ENCODE data around the gene STMN3.
"Not testable (repeated sequence)": the region's sequence is repeated elsewhere in the genome, so short reads cannot be mapped to it uniquely, and the experiment has no call there.

STMN3 gene

GRCh38 chr20:63678667-63679465 is 25.6 kb upstream of the STMN3 start:
- H3K27ac ChIP-seq: no peak overlapping the region
- TF ChIP-seq ZFX (IDR thresholded peaks at IDR 0.05) (no peak), CTCF (conservative IDR thresholded peaks at IDR 0.05) (no peak)

GRCh38 chr20:63678071-63678470 is 24.8 kb upstream of the STMN3 start:
- no peak overlapping the region for H3K27ac ChIP-seq
- TF ChIP-seq ZFX (IDR thresholded peaks at IDR 0.05): no peak
- TF ChIP-seq CTCF (conservative IDR thresholded peaks at IDR 0.05): no peak

- TF ChIP-seq ZFX (IDR thresholded peaks at IDR 0.05) (no peak), CTCF (conservative IDR thresholded peaks at IDR 0.05) (no peak)
- no peak overlapping the region for H3K27ac ChIP-seq
Observed at GRCh38 chr20:63675681-63676368, 22.6 kb upstream of the STMN3 start.

GRCh38 chr20:63673951-63674350 is 20.7 kb upstream of the STMN3 start:
- no peak for TF ChIP-seq ZFX (IDR thresholded peaks at IDR 0.05)
- TF ChIP-seq CTCF (conservative IDR thresholded peaks at IDR 0.05): no peak
- H3K27ac ChIP-seq: no peak overlapping the region

- no peak overlapping the region for H3K27ac ChIP-seq
- TF ChIP-seq ZFX (IDR thresholded peaks at IDR 0.05) (no peak), CTCF (conservative IDR thresholded peaks at IDR 0.05) (no peak)
Observed at GRCh38 chr20:63672666-63673065, 19.4 kb upstream of the STMN3 start.

- H3K27ac ChIP-seq: not testable (repeated sequence)
Observed at GRCh38 chr20:63671695-63672094, 18.5 kb upstream of the STMN3 start.

GRCh38 chr20:63668351-63668750 is 15.1 kb upstream of the STMN3 start:
- no peak for TF ChIP-seq CTCF (conservative IDR thresholded peaks at IDR 0.05)
- TF ChIP-seq ZFX (IDR thresholded peaks at IDR 0.05): no peak
- H3K27ac ChIP-seq: no peak overlapping the region
